Neuron (in vitro differentiated cells): ENCODE data around the gene MSL1.

Source experiments
- H2AFZ ChIP-seq: one replicate; pipeline ENCODE4 v1.6.1; 2013; ENCODE audit warnings: low read depth, mild to moderate bottlenecking, inconsistent platforms, low read length, moderate library complexity
- H3K27me3 ChIP-seq: one replicate; pipeline ENCODE4 v1.6.1; 2013; ENCODE audit warnings: low read length; ENCODE audit not compliant: insufficient read depth
- H3K36me3 ChIP-seq: one replicate; pipeline ENCODE4 v1.6.1; 2013; ENCODE audit warnings: low read length; ENCODE audit not compliant: insufficient read depth
- H3K4me1 ChIP-seq: one replicate; pipeline ENCODE4 v1.6.1; 2013; ENCODE audit warnings: low read length; ENCODE audit not compliant: insufficient read depth
- H3K4me3 ChIP-seq: 2 replicates; pipeline ENCODE4 v1.5.1; 2013; ENCODE audit warnings: mild to moderate bottlenecking, low read length, moderate library complexity
- H3K9me3 ChIP-seq: one replicate; pipeline ENCODE4 v1.6.1; 2013; ENCODE audit warnings: low read length

MSL1 gene

DNA sequence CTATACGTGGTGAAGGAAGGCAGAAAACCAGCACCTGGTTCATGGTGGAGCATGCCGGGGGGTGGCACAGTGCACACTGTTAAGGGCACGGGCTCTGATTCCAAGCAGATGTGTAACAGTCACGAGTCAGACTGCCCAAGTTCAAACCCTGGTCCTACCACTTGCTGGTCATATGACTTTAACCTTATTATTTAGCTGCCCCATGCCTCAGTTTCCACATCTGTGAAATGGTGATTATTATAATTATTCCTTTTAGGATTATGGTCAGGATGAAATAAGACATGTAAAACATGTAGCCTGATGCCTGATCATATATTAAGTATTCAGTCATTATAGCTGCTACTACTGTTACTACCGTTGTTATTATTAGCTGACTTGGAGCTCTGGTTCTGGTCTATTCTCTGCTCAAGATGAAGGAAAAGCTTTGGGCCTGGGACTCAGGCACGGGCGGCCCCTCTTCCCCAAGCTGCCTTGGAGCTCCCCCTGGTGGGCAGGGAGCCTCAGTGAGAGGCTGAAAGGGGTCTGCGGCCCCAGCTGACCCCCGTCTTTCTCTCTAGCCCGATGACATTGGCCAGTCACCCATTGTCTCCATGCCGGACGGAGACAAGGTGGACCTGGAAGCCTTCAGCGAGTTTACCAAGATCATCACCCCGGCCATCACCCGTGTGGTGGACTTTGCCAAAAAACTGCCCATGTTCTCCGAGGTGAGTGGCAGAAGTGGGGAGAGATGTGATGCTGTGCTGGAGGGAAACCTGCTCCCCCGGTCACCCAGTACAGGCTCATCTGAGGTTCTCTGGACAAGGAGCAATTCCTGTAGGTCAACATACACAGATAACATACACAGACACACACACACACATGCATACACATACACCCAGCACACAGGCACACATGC is 35.4 kb upstream of the MSL1 start:
- no peak overlapping the region for H3K4me3 ChIP-seq
- H3K36me3 ChIP-seq, result peaks cover 23% of the 10 kb centered on the region
- H3K9me3 ChIP-seq, result no peaks in the 10 kb centered on the region
- no peak overlapping the region for H2AFZ ChIP-seq
- H3K27me3 ChIP-seq, result no peaks in the 10 kb centered on the region
- H3K4me1 ChIP-seq, result no peaks in the 10 kb centered on the region

DNA sequence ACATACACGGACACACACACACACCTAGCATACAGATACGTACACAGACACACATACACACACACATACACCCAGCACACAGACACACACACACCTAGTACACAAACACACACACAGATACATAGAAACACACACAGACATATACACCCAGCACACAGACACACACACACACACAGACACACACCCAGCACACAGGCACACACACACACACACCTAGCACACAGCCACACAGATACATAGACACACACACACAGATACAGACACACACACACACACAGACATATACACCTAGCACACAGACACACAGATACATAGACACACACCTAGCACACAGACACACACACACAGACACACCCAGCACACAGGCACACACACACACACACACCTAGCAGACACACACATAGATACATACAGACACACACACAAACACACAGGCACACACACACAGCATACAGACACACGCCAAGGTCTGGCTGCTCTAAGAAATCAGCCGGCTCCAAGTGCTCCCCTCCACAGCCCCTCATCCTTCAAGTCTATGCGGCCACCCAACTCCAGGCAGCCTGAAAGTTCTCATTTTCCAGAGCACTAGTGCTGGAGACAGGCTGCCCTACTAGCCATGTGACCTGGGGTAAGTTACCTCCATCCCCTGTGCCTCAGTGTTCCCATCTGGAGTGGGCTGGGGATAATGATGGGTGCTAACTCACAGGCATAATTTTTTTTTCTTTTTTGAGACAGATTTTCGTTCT is 34.5 kb upstream of the MSL1 start:
- H3K4me3 ChIP-seq, result no peak overlapping the region
- no peak overlapping the region for H2AFZ ChIP-seq
- H3K4me1 ChIP-seq, result peaks cover 6% of the 10 kb centered on the region
- peaks cover 23% of the 10 kb centered on the region for H3K36me3 ChIP-seq
- no peaks in the 10 kb centered on the region for H3K9me3 ChIP-seq
- no peaks in the 10 kb centered on the region for H3K27me3 ChIP-seq

DNA sequence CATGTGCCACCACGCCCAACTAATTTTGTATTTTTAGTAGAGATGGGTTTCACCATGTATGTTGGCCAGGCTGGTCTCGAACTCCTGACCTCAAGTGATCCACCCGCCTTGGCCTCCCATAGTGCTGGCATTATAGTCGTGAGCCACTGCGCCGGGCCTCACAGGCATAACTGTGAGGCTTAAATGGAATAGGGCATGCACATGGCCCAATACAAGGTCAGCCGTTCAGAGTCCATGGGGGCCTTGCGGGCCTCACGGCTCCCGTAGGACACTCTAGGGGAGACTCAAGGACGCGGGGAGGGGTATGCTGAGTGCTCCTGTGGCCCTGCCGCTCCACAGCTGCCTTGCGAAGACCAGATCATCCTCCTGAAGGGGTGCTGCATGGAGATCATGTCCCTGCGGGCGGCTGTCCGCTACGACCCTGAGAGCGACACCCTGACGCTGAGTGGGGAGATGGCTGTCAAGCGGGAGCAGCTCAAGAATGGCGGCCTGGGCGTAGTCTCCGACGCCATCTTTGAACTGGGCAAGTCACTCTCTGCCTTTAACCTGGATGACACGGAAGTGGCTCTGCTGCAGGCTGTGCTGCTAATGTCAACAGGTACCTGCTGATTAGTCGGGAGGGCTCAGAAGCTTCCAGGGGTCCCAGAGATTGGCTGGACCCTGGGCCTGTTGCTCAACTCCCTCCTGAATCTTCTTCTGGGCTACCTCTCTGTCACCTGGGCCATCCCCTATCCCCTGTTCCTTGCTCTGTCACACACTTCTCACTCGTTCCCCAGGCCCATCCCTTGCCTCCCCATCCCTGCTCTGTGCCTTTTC is 33.7 kb upstream of the MSL1 start:
- no peaks in the 10 kb centered on the region for H3K9me3 ChIP-seq
- peaks cover 23% of the 10 kb centered on the region for H3K36me3 ChIP-seq
- H3K4me3 ChIP-seq, result no peak overlapping the region
- peaks cover 6% of the 10 kb centered on the region for H3K4me1 ChIP-seq
- H2AFZ ChIP-seq, result no peak overlapping the region
- H3K27me3 ChIP-seq, result no peaks in the 10 kb centered on the region

DNA sequence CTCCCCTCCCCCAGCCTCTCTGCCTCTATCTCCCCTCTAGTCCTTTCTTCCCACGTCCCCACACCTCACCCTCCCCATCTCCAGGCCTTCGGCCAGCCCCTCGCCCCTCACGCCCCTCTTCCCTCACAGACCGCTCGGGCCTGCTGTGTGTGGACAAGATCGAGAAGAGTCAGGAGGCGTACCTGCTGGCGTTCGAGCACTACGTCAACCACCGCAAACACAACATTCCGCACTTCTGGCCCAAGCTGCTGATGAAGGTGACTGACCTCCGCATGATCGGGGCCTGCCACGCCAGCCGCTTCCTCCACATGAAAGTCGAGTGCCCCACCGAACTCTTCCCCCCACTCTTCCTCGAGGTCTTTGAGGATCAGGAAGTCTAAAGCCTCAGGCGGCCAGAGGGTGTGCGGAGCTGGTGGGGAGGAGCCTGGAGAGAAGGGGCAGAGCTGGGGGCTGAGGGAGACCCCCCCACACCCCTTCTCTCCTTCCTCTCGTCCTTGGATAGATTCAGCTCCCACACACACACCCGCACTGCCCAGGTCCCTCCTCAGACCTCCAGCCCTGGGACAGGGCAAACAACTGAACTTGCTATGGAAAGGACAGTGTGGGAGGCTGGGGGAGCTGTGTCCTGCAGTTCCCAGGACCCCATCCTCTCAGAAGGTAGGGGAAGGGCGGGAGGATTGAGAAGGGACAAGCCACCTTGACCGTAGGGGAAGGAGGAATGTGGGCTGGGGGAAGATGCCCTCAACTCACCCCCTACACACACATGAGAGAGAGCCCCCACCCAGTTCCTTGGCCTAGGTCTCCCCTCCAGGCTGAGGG is 32.5 kb upstream of the MSL1 start:
- peaks cover 26% of the 10 kb centered on the region for H3K36me3 ChIP-seq
- no peak overlapping the region for H3K4me3 ChIP-seq
- no peak overlapping the region for H2AFZ ChIP-seq
- no peaks in the 10 kb centered on the region for H3K9me3 ChIP-seq
- H3K4me1 ChIP-seq, result peaks cover 6% of the 10 kb centered on the region
- no peaks in the 10 kb centered on the region for H3K27me3 ChIP-seq

DNA sequence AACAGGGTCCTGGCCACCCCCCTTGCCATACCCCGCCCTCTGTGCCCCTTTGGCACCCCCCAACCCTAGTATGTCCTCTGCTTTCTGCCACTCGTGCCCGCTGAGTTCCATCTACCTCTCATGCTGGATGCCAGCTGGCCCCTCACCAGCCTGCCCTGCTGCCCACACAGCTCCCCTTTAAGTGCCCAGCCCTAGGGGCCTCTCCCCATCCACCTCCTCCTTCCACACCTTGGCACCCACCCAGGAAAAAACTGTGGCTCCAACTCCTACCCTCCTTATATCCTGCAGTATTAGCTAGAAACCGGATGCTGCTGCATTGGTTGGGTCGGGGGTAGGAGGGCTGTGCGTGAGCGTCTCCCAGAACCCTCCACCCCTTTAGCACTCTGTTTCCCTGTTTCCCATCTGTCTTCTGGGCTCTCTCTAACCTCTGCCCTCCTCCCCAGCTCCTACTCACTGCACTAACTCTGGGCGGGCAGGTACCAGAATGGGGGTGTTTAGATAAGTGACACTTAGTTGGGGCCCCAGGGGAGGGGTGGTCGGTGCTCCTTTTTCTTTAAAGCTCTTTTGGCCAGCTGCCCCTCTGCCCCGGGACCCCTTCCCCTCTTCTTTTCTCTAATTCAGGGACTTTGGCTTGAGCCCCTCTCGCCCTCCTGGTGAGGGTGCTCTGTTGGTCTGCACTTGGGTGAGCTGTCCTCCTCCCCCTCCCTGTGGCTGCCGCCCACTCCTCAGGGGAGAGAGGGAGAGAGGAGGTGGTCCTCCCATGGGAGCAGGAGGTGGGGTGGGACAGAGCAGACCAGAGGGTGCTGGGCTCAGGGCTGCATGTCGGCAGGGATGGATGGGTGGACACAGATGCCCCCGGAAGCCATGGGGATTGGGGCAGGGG is 31.3 kb upstream of the MSL1 start:
- peaks cover 29% of the 10 kb centered on the region for H3K36me3 ChIP-seq
- H3K9me3 ChIP-seq, result no peaks in the 10 kb centered on the region

DNA sequence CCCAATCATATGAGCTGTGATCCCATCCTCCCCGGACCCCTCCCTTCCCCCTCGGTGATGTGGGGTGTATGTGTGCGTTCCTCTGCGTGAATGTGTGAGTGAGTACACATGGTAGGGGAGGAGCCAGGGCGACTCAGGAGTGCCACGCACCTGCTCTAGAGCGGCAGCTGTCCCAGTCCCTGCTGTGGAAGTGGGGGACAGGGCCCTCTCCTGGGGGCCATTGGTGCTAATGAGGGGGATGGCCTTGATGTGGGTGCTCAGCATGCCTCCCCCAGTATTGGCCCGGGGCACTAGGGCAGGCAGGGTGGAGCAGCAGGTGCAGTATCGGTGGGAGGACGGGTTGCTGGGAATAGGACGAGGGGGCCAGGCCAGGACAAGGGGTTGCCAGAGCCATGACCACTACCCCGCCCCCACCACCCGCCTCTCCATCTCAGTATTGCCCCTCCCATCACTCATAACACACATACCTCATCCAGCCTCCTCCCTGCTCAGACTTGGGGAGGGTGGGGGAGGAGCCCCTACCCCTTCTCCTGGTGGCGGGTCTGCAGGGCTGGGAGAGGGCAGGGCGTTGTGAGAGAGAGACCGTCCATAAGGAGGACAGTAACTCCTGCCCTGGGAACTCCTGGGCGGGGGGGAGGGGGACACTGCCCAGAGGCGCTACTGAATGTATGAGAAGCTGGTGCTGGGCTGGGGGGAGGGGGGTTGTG is 29.9 kb upstream of the MSL1 start:
- Histone ChIP-seq H2AFZ (no peak overlapping the region), H3K9me3 (no peaks in the 10 kb centered on the region), H3K4me3 (no peak overlapping the region), H3K4me1 (peaks cover 6% of the 10 kb centered on the region), H3K36me3 (peaks cover 22% of the 10 kb centered on the region), H3K27me3 (no peaks in the 10 kb centered on the region)

More for the DNA sequence above, 31.3 kb upstream of the MSL1 start:
- Histone ChIP-seq H2AFZ (no peak overlapping the region), H3K27me3 (no peaks in the 10 kb centered on the region), H3K4me3 (no peak overlapping the region), H3K4me1 (peaks cover 6% of the 10 kb centered on the region)

DNA sequence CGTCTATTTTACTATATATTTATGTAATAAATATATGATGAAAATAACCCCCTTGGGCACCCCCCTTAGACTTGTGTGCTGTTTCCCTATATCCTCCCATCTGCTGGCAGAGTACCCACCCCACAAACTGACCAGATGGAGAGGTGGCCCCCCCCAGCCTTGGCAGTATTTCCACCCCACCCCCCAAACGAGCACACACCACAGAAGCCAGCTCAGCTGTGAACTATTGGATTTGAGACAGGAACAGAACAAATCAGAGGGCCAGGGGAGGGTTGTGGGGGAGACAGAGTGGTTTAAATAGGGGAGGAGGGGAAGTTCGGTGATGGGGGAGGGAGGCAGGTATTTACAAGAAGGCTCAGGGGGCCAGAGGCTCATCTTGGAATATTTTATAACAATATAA is 29.2 kb upstream of the MSL1 start:
- Histone ChIP-seq H3K4me3 (no peak overlapping the region), H3K27me3 (no peaks in the 10 kb centered on the region), H2AFZ (no peak overlapping the region), H3K9me3 (no peaks in the 10 kb centered on the region), H3K36me3 (peaks cover 15% of the 10 kb centered on the region), H3K4me1 (peaks cover 6% of the 10 kb centered on the region)

DNA sequence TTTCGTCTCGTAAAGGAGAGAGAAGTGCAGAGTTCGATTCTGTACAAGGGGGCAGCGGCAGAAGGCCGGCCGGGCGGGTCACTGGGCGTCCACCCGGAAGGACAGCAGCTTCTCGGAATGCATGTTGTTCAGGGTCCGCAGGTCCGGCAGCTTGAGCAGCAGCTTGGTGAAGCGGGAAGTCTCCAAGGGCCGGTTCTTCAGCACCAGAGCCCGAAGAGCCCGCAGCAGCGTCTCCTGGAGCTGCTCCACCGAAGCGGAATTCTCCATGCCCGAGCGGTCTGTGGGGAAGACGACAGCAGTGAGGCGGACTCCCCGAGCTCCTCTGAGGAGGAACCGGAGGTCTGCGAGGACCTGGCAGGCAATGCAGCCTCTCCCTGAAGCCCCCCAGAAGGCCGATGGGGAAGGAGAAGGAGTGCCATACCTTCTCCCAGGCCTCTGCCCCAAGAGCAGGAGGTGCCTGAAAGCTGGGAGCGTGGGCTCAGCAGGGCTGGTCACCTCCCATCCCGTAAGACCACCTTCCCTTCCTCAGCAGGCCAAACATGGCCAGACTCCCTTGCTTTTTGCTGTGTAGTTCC is 28.7 kb upstream of the MSL1 start:
- Histone ChIP-seq H3K27me3 (no peaks in the 10 kb centered on the region), H3K36me3 (peaks cover 14% of the 10 kb centered on the region), H2AFZ (no peak overlapping the region), H3K4me3 (no peak overlapping the region), H3K4me1 (peaks cover 6% of the 10 kb centered on the region), H3K9me3 (no peaks in the 10 kb centered on the region)

DNA sequence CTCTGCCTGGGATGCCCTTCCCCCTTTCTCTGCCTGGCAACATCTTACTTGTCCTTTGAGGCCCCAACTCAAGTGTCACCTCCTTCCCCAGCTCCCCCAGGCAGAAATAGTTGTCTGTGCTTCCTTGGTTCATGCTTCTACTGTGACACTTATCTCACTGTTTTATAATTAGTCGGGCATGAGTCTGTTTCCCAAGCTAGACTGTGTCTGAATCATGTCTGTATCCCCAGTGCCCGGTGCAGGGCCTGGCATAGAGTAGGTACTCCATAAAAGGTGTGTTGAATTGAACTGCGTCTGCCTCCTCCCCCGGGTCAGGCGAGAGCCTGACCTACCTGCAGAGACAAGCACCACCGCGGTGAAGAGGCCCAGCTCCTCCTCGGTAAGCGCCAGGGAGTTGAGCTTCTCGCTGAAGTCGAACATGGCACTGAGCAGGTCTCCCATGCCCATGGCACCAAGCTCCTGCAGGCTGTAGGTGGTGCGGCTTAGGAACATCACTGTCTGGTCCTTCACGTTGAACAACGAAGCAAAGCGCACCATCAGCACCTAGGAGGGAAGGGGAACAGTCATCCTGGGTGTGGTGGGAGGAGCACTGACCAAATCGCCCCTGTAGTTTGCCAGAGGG is 28.1 kb upstream of the MSL1 start:
- peaks cover 10% of the 10 kb centered on the region for H3K36me3 ChIP-seq

DNA sequence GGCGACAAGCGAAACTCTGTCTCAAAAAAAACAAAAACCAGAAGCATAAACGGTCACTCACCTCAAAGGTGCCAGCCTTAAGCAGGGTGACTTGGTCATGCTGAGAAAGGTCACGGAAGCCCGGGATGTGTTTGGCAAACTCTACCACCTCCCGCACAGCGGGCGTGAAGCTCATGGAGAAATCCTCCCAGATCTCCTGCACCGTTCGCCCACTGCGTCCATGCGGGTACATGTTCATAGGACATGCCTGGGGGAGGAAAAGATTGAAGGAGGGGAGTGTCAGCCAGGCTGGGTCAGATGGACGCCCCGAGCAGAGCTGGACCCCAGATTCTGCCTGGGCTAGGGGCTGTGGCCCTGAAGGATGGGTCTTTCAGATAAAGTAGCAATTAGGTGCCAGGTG is 26.9 kb upstream of the MSL1 start:
- peaks cover 20% of the 10 kb centered on the region for H3K4me1 ChIP-seq
- no peak overlapping the region for H2AFZ ChIP-seq
- H3K9me3 ChIP-seq, result no peaks in the 10 kb centered on the region
- H3K36me3 ChIP-seq, result peaks cover 8% of the 10 kb centered on the region
- H3K27me3 ChIP-seq, result no peaks in the 10 kb centered on the region
- no peak overlapping the region for H3K4me3 ChIP-seq

More for the DNA sequence above, 28.1 kb upstream of the MSL1 start:
- H3K4me3 ChIP-seq, result no peak overlapping the region
- no peak overlapping the region for H2AFZ ChIP-seq
- H3K4me1 ChIP-seq, result peaks cover 9% of the 10 kb centered on the region
- no peaks in the 10 kb centered on the region for H3K9me3 ChIP-seq
- no peaks in the 10 kb centered on the region for H3K27me3 ChIP-seq
